Endothelial cell of umbilical vein (primary cell): Measurements from ENCODE around the gene KDM4D.

Experiments
- CTCF ChIP-seq, 2 donors: IDR thresholded peaks; 1 replicate in 1 of 2; 2 replicates in 1 of 2; pipeline ENCODE4 v1.5.1; 2011; ENCODE audit warnings: low read length in 2 of 2, mild to moderate bottlenecking in 2 of 2, moderate library complexity in 2 of 2, control low read depth in 1 of 2, inconsistent platforms in 1 of 2, low read depth in 1 of 2; ENCODE audit not compliant: insufficient read depth in 1 of 2; ENCODE audit errors: extremely low read depth in 1 of 2
- EZH2 ChIP-seq: IDR thresholded peaks from 2 replicates; pipeline ENCODE4 v1.6.1; 2012; ENCODE audit warnings: borderline replicate concordance, low read depth, mild to moderate bottlenecking, moderate library complexity, low read length, inconsistent platforms; ENCODE audit not compliant: severe bottlenecking
- POLR2A ChIP-seq: IDR thresholded peaks from 2 replicates; pipeline ENCODE4 v1.6.1; 2012; ENCODE audit warnings: low read depth, mild to moderate bottlenecking, control low read depth, low read length
- POLR2AphosphoS5 ChIP-seq: IDR thresholded peaks from 2 replicates; pipeline ENCODE4 v1.6.1; 2012; ENCODE audit warnings: low read depth, mild to moderate bottlenecking, control low read depth, low read length, moderate library complexity; ENCODE audit not compliant: insufficient read depth

GRCh38 chr11:95042239-95042638 is 68.7 kb downstream of the KDM4D start:
- TF ChIP-seq CTCF (IDR thresholded peaks at IDR 0.05; ENCODE audit: extremely low read depth in 1 of 2, insufficient read depth in 1 of 2, low read depth in 1 of 2, low read length in 2 of 2) (no peak), POLR2AphosphoS5 (no peak), EZH2 (no peak), POLR2A (no peak)
